Measurements from ENCODE around the gene TMEM30A. TPM values are rescaled to one million over a fixed set of nuclear protein-coding genes. Genes with fewer than 3 reads are reported as not detected.

The TMEM30A gene
- total and polyA plus RNA-seq, 5 donors, result 34.6 to 70.7 (median 63.0) TPM

GRCh38 chr6:75204959-75205775 is 79.4 kb downstream of the TMEM30A start:
- Histone ChIP-seq H3K4me3 (ENCODE audit: low read length) (peak overlapping the region; percentile 56), H3K27ac (ENCODE audit: low read length) (no peak overlapping the region), H3K4me1 (ENCODE audit: control insufficient read depth, insufficient read depth, low read length) (no peaks in the 10 kb centered on the region), H3K27me3 (ENCODE audit: control insufficient read depth, insufficient read depth) (no peaks in the 10 kb centered on the region), H3K9me3 (ENCODE audit: control insufficient read depth, low read length) (no peaks in the 10 kb centered on the region)
- DNase-seq (peak in 2 of 3 donors; percentile 62 to 69), ATAC-seq (no peak)
- WGBS, result 1% methylated on average over 47 of the region's 47 CpGs
- intact Hi-C loops (cut with DNase I), result loop anchor here in 3 of 4 donors (5.0 to 10.0 kb wide), 9 partner anchors 140 to 1350 kb away; no protein-coding TSS in a partner anchor

- no peaks in the 10 kb centered on the region for H3K9me3 ChIP-seq (ENCODE audit: control insufficient read depth, low read length)
- H3K4me3 ChIP-seq (ENCODE audit: low read length), result peak overlapping the region; percentile 56
- no peaks in the 10 kb centered on the region for H3K27me3 ChIP-seq (ENCODE audit: control insufficient read depth, insufficient read depth)
- ATAC-seq, result no peak
- H3K27ac ChIP-seq (ENCODE audit: low read length), result no peak overlapping the region
- intact Hi-C loops (cut with DNase I), result loop anchor here in 3 of 4 donors (10.0 kb wide), 7 partner anchors 140 to 1350 kb away; no protein-coding TSS in a partner anchor
- 1% methylated on average over 35 of the region's 35 CpGs for WGBS
- no peaks in the 10 kb centered on the region for H3K4me1 ChIP-seq (ENCODE audit: control insufficient read depth, insufficient read depth, low read length)
- peak; percentile 79 to 87 (median 85) for DNase-seq
These were observed 80.2 kb downstream of the TMEM30A start for GRCh38 chr6:75204217-75204958.

GRCh38 chr6:75203721-75204120 is 80.9 kb downstream of the TMEM30A start:
- DNase-seq, result peak in 1 of 3 donors; percentile 18
- H3K27ac ChIP-seq (ENCODE audit: low read length), result no peak overlapping the region
- intact Hi-C loops (cut with DNase I), result loop anchor here in 3 of 4 donors (10.0 kb wide), 7 partner anchors 139 to 1349 kb away; no protein-coding TSS in a partner anchor
- H3K4me1 ChIP-seq (ENCODE audit: control insufficient read depth, insufficient read depth, low read length), result no peaks in the 10 kb centered on the region
- peak overlapping the region; percentile 56 for H3K4me3 ChIP-seq (ENCODE audit: low read length)
- ATAC-seq, result no peak
- H3K27me3 ChIP-seq (ENCODE audit: control insufficient read depth, insufficient read depth), result no peaks in the 10 kb centered on the region
- 24% methylated on average over 5 of the region's 5 CpGs for WGBS
- no peaks in the 10 kb centered on the region for H3K9me3 ChIP-seq (ENCODE audit: control insufficient read depth, low read length)

Other genes starting within 250 kb of the TMEM30A start
- 10 to 100 TPM in 2 of 4 donors, 1 to 10 TPM in 2; 8.1 to 29.6 (median 9.3) TPM for gene COL12A1, start 78.7 kb downstream of the TMEM30A start, total RNA-seq
- gene COL12A1, start 78.7 kb downstream of the TMEM30A start, polyA plus RNA-seq, result 5.4 TPM
- gene COX7A2, start 41.0 kb downstream of the TMEM30A start, total RNA-seq, result 100 to 1,000 TPM; 763 to 921 (median 836) TPM
- 2,071 TPM for gene COX7A2, start 41.0 kb downstream of the TMEM30A start, polyA plus RNA-seq
- 100 to 1,000 TPM; 110 to 131 (median 118) TPM for gene FILIP1, start 209.0 kb upstream of the TMEM30A start, total RNA-seq
- 39.1 TPM for gene FILIP1, start 209.0 kb upstream of the TMEM30A start, polyA plus RNA-seq